Measurements from ENCODE around the gene CCDC150. TPM values are rescaled to one million over a fixed set of nuclear protein-coding genes. Genes with fewer than 3 reads are reported as not detected.

Gene CCDC150
- 8.7 and 13.0 TPM in 2 replicates for total RNA-seq

DNA sequence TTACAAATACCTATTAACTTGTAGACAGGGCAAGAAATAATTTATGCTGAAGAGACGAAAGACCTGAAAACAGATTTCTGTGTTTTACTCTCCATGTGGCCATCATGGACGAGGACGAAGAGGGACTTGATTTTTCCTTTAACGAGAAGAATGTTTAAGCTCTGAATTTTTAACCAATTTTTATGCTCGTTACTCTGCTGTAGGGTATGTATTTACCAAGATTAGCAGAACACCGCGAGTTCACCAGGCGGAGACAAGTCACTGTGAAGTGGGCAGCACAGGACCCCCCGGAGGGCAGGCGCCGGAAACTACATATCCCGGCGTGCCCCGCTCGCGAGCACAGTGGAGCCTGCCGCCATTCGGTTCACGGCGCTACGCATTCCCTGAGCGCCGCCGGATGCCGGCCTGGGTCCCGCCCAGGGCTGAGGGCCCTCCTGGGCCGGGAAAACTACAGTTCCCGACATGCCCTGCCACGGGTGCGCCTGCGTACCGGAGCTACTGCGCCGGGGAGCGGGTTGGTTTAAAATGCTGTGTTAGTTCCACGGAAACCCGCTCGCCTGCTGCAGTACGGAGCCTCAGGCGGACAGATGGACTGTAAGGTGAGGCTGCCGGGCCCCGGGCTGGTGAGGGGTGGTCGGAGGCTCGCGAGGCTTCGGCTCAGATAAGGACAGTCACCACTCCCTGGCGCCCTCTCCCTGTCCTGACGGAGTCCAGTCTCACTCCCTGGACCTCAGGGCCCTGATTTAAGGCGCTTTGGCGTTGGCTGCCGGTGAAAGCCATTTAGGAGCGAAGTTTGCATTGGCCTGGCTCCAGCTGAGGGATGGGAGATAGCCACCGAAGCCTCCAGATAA is at the start of gene CCDC150:
Gene CCDC150 (plus strand): TSS at position 536 of the 851 bp plus-strand sequence. CDS start 52 bp downstream, at position 588.
- peak within 1 kb of the TSS; percentile 79 for H3K4me3 ChIP-seq (ENCODE audit: low read depth, low read length)
- TF ChIP-seq, protein P1, sequence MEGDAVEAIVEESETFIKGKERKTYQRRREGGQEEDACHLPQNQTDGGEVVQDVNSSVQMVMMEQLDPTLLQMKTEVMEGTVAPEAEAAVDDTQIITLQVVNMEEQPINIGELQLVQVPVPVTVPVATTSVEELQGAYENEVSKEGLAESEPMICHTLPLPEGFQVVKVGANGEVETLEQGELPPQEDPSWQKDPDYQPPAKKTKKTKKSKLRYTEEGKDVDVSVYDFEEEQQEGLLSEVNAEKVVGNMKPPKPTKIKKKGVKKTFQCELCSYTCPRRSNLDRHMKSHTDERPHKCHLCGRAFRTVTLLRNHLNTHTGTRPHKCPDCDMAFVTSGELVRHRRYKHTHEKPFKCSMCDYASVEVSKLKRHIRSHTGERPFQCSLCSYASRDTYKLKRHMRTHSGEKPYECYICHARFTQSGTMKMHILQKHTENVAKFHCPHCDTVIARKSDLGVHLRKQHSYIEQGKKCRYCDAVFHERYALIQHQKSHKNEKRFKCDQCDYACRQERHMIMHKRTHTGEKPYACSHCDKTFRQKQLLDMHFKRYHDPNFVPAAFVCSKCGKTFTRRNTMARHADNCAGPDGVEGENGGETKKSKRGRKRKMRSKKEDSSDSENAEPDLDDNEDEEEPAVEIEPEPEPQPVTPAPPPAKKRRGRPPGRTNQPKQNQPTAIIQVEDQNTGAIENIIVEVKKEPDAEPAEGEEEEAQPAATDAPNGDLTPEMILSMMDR (IDR thresholded peaks at IDR 0.05; ENCODE audit: insufficient read depth, low read depth, low read length) = no peak
- peak; percentile 92 for DNase-seq (ENCODE audit: low read depth)

DNA sequence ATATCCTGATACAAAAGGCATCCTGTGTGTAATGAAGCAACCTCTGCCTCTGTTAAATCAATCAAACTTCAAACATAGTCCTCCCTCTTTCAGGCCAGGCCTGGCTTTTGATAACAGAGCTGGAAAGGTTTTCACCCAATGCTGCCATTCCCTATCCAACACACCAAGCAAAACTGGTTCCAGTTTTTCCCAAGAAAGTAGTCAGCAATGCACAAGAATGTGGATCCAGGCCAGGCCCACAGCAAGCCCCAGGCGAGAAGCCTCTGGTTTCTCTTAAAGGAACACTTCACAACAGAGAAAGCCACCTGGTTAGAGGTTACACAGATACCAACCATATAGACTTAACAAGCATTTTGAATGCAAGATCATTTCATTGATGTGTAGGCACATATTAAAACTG is 49.2 kb upstream of the CCDC150 start:
- TF ChIP-seq, protein P1 (IDR thresholded peaks at IDR 0.05; ENCODE audit: insufficient read depth, low read depth, low read length) = no peak
- no peak overlapping the region for H3K4me3 ChIP-seq (ENCODE audit: low read depth, low read length)
- no peak for DNase-seq (ENCODE audit: low read depth)

- DNase-seq (ENCODE audit: low read depth) = no peak
- TF ChIP-seq, protein P1 (IDR thresholded peaks at IDR 0.05; ENCODE audit: insufficient read depth, low read depth, low read length) = no peak
- H3K4me3 ChIP-seq (ENCODE audit: low read depth, low read length) = no peak overlapping the region
Measured at GRCh38 chr2:196591004-196591403, 48.5 kb upstream of the CCDC150 start.

GRCh38 chr2:196591621-196592022 is 47.9 kb upstream of the CCDC150 start:
- TF ChIP-seq, protein P1 (IDR thresholded peaks at IDR 0.05; ENCODE audit: insufficient read depth, low read depth, low read length) = no peak
- no peak overlapping the region for H3K4me3 ChIP-seq (ENCODE audit: low read depth, low read length)

GRCh38 chr2:196592331-196592910 is 47.1 kb upstream of the CCDC150 start:
- DNase-seq (ENCODE audit: low read depth) = peak; percentile 53
- TF ChIP-seq, protein P1 (IDR thresholded peaks at IDR 0.05; ENCODE audit: insufficient read depth, low read depth, low read length) = peak; percentile 21
- peak overlapping the region; percentile 67 for H3K4me3 ChIP-seq (ENCODE audit: low read depth, low read length)

More at GRCh38 chr2:196591621-196592022, 47.9 kb upstream of the CCDC150 start:
- DNase-seq (ENCODE audit: low read depth) = no peak

GRCh38 chr2:196592911-196593881 is 46.3 kb upstream of the CCDC150 start, which contains the start of gene HECW2:
Gene HECW2 (minus strand): TSS chr2:196593554.
- peak within 1 kb of the TSS; percentile 67 for H3K4me3 ChIP-seq (ENCODE audit: low read depth, low read length)
- TF ChIP-seq, protein P1 (IDR thresholded peaks at IDR 0.05; ENCODE audit: insufficient read depth, low read depth, low read length) = no peak
- peak; percentile 63 for DNase-seq (ENCODE audit: low read depth)
